GM18520 (cell line): Measurements from ENCODE around the gene DGKD.

Source experiments
- ATAC-seq: cut with Tn5 transposase; IDR thresholded peaks from one replicate; pipeline ENCODE4 v1.9.1; 2021; ENCODE audit not compliant: unreplicated experiment

DGKD gene

DNA sequence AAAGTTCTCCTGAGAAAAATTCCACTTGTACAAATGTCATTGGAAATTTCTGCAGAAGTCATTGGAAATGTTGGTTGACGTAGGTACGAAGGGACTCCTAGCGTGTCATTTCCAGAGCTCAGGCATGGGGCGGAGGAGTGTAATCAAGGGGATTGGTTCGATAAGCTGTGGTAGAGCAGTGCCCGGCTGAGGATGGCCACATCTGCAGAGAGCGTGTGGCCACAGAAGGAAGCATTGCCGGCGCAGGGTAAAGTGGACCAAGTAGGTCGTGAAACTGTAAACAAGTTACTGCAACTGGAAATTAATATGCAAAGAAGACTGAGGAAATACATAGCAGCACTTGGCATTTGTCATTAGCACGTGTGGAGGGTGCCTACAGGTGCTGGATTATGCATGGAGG, 101.8 kb downstream of the DGKD start:
- no peak for ATAC-seq

DNA sequence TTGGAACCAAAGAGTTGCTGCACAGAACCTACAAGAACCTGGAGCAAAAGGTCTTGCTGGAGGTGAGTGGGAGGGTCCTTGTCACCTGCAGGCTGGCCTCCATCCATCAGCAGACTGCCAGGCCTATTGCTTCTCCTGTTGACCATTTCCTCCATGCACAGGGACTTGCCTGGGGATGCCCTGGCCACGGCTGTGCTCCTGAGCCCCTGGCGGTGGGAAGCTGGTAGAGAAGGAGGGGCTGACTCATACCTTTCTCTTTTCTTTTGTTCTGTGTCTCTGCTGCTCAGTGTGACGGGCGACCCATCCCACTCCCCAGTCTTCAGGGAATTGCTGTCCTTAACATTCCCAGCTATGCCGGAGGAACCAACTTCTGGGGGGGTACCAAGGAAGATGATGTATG, 102.6 kb downstream of the DGKD start:
- no peak for ATAC-seq

DNA sequence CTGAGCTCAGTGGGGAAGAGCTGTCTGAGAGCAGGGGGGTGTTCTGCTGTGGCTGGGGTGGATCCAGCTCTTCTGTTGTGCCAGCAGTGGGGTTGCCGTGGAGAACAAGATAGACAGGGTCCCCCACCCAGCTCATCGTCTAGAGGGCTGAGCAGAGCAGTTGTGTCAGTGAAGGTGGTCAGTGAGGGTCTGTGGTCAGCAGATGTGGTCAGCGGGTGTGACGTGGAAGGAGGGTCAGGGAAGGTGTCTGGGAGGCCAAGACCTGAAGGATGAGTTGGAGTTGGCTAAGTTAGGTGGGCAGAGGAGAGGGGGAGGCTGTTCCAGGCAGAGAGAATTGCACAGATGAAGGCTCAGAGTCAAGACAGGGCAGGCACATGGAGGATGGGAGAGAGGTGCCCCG, 103.1 kb downstream of the DGKD start:
- no peak for ATAC-seq

DNA sequence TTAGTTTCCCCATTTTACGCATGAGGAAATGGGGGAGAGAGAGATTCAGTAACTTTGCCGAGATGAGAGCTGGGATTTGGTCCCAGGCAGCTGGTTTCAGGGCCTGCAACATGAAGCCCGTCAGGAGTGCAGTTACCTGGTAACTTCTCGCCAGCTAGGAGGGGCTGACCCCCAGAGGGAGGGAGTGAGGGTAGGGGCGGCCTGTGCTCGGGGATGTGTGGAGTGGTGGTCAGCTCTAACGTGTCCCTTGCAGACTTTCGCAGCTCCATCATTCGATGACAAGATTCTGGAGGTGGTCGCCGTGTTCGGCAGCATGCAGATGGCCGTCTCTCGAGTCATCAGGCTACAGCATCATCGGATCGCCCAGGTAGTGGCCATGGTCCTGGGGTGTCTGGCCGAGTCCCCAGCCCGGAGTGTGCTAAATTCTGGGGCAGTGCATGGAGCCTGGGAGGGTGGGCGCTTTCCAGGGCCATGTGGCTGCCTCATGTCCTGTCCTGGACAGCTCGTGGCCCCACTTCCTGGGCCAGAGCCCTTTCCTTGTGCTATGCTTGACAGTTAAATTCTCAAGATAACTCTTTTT, 103.8 kb downstream of the DGKD start:
- no peak for ATAC-seq

DNA sequence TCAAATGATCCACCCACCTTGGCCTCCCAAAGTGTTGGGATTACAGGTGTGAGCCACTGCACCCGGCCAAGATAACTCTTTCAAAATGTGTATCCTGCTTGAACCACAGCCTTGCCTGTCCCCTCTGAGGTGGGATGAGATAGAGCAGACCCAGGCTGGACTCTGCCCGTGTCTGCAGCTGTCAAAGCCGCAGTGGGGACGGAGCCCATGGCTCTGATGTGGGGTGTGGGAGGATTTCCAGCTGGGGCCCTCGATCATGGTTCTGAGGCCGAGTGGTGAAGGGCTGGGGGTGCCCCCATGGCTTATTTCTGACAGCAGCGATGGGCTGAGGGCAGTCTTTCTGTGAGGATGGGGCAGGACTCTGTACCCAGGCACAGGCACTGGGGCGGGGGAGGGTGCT, 104.5 kb downstream of the DGKD start:
- no peak for ATAC-seq

DNA sequence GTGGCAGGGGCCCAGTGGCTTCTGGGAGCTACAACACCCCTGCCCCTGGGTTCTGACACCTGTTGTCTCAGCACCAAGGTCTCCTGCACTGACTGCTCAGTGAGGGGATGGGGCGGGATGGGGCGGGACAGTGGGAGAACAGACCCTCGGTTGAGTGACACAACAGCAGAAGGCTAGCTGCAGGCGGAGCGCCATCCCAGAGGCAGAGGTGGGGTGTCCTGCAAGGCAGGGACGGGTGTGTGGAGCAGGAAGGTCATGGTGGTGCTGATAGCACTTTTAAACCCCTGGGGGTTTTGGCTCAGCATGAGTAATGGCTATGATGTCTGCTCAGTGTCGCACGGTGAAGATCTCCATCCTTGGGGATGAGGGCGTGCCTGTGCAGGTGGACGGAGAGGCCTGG, 105.1 kb downstream of the DGKD start:
- ATAC-seq: no peak

DNA sequence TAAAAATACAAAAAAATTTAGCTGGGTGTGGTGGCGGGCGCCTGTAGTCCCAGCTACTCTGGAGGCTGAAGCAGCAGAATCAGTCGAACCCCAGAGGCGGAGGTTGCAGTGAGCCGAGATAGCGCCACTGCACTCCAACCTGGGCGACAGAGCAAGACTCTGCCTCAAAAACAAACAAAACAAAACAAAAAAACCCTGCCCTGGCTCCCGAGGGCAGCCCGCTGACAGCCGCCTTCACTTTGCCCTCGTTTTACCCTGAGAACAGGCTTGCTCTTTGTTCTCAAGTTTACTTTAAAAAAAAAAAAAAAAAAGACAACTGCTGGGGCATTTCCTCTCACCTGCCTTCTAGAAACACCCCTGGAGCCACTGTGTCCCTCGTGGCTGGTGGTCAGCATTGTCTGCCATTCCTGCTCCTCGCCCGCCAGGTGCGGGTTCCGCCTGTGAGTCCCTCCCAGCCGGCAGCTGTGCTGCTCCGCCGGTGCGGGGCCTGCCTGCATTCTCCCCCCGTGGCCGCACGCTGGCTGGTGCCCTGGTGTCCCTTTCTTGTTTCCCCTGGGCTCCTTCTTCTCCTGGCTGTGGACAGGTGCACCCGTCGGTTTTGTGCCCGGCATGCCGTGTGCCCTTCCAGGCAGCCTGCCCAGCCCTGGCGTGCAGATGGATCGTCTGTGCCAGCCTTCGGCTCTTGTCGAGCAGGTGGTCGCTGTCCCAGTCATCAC, 106.6 kb downstream of the DGKD start:
- ATAC-seq: no peak

DNA sequence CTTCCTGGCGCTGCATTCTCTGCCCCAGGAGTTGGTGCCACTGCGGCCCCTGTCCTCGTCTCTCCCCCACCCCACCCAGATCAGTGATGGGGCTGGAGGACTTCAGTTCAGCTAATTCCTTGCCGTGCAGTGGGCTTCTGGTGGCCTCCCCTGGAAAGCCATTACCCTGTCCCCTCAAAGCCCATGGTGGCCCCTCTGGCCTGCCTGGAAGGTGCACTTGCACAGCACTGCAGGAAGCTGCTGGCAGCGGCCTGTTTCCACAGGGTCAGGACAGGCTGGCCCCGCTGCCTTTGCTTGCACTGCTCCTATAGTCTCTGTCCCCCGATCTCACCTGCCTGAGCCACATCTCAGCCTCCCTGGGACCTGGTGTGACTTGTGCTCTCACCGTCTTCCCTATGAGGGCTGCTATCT, 107.2 kb downstream of the DGKD start:
- ATAC-seq: no peak

DNA sequence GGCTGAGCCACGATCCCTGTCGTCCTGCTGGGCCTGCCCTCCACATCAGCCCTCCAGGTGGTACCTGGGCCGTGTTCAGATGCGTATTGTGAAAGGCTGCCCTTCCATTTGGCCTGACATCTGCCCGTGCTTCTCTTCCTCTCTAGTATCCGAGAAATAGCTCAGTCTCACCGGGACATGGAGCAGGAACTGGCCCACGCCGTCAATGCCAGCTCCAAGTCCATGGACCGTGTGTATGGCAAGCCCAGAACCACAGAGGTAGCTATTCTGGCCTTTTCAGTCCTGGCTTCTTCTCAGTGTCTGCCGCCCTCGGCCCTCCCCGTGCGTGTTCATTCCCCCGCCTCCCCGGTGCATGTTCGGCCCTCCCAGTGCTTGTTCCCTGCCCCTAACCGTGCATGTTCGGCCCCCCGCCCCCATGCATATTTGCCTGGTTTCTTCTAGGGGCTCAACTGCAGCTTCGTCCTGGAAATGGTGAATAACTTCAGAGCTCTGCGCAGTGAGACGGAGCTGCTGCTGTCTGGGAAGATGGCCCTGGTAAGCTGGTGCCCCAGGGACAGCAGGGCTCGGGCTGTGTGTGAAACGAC, 108.0 kb downstream of the DGKD start:
- no peak for ATAC-seq

DNA sequence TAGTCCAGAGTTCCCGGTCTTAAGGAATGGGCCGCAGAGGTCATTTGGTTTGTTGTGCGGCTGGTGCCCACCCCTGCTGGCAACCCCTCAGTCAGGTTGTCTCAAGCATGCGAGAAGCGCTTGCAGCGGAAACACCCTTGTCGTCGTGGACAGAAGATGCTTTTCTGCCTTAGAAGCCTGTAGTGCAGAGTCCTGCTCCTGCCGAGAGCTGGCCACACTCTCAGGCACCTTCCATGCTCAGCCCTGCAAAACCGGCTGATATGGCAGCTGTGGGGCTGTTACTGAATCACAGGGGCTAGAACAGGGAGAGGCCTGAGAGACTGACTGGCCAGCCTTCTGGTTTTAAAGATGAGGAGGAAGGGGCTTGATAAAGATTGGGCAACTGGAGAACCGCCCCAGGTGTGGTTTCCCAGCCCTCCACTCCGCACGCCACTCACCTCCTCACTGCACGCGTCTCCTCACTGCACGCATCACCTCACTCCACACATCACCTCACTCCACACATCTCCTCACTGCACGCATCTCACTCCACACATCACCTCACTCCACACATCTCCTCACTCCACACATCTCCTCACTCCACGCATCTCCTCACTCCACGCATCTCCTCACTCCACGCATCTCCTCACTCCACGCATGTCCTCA, 108.7 kb downstream of the DGKD start:
- ATAC-seq: no peak

DNA sequence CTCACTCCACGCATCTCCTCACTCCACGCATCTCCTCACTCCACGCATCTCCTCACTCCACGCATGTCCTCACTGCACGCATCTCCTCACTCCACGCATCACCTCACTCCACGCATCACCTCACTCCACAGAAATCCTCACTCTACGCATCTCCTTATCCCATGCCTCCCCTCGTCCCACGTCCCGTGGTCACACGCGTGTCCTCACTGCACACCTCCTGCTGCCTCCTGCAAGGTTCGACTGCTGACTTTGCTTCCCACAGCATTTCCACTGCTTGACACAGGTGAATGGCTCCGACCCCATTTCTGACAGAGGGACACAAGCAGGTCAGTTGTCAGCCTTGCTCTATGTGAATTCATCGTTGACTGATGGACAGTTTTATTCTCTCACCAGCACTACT, 109.3 kb downstream of the DGKD start:
- no peak for ATAC-seq

DNA sequence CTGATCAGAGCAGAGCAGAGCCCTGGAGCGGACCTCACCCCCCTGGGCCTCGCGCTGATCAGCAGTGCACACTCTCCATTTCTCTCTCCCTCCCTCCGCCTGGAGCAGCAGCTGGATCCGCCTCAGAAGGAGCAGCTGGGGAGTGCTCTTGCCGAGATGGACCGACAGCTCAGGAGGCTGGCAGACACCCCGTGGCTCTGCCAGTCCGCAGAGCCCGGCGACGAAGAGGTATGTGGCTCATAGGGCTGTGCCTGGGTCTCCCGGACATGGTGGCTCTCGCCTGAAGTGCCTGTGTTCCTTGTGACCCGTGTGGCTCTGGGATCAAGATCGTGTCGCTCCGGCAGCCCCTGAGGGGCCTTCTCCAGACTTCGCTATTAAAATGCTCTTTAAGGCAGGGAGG, 109.8 kb downstream of the DGKD start:
- no peak for ATAC-seq

DNA sequence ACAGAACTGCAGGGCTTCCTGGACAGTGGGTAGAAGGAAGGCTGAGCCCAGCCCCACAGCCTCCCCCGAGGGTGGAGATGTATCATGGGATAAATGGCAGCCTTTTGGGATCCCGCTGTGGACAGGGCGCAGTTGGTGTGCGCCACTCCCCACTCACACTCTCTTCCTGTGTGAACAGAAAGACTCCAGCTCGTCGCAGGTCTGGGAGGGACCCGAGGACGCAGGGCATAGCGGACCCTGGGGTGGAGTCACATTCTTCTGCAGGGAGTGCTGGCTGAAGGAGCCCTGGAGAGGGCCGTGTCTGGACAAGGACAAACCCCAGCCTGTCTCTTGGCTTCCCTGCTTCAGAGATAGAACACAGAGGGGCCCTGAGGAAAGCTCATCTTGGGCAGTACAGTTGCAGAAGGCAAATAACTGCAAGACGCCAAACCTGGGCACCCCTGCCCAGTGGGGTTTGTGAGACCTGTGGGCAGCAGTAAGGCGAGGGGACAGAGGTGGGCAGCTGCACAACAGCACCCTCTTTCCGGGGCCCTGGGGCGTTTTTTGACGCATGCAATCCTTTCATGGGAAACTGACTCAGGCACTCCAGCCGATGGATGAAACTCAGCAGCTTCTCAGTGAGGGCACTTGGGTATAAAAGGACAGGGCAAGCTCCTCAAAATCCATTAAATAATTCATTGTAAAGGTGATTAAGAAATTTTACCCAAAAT, 110.4 kb downstream of the DGKD start:
- no peak for ATAC-seq

DNA sequence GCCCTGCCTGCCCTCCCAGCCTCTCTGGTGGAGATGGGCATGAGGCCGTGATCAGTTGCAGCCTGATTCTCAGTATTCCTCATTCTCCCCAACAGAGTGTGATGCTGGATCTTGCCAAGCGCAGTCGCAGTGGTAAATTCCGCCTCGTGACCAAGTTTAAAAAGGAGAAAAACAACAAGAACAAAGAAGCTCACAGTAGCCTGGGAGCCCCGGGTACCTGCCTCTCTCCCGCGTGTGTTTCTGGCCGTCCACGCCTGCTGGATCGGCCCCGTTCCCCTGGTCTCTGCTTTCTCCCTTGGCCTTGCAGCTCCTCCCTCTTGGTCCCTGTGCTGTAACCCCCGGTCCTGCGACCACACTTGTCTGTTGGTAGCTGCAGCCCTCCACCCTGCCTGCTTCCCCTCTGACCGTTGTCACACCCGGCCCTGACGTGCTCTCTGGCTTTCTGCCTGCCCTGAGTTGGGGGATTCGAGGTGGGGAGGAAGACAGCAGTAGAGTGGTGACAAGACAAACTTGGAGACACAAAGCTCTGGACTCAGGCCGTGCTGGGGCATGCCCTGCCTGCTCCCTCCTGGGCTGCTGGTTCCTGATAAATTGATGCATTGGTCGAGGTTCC, 112.8 kb downstream of the DGKD start:
- ATAC-seq: no peak

DNA sequence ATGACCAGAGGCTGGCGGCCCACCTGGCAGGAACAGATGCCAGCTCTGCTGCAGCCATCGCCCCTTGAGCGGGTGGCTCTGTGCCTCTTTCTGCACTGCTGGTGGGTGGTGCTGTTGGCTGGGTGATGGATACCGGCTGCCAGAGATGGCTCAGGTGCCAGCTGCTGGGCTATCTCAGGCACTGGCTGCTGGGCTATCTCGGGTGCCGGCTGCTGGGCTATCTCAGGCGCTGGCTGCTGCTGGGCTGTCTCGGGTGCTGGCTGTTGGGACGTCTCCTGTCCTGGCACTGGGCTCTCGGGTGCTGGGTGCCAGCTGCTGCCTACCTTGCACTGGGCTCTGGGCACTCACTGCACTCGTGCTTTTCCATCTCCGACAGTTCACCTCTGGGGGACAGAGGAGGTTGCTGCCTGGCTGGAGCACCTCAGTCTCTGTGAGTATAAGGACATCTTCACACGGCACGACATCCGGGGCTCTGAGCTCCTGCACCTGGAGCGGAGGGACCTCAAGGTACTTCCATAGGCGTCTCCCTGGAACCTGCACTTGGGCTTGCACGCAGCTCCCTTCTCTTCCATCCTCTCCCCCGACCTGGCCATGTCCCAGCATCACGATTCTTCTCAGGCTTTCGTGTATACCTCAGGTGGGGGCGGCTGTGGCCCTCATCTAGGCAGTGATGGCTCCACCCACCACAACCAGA, 113.9 kb downstream of the DGKD start:
- no peak for ATAC-seq

DNA sequence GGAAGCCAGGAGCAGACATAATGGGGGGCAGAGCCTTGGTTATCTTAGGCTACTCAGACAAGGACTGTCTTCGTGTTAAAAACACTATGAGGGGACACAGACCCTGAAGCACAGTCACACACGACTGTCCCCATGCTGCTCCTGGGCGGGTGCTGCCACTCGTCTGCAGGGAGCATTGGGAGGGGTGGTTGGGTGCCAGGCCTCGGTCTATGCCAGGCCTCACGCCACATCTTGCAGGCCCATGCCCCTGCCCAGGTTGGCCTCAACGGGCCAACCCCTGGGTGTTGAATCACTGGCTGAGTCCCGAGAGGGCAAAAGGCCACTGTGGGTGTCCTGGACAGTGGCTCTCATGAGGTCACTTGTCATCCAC, 114.4 kb downstream of the DGKD start:
- ATAC-seq: no peak

DNA sequence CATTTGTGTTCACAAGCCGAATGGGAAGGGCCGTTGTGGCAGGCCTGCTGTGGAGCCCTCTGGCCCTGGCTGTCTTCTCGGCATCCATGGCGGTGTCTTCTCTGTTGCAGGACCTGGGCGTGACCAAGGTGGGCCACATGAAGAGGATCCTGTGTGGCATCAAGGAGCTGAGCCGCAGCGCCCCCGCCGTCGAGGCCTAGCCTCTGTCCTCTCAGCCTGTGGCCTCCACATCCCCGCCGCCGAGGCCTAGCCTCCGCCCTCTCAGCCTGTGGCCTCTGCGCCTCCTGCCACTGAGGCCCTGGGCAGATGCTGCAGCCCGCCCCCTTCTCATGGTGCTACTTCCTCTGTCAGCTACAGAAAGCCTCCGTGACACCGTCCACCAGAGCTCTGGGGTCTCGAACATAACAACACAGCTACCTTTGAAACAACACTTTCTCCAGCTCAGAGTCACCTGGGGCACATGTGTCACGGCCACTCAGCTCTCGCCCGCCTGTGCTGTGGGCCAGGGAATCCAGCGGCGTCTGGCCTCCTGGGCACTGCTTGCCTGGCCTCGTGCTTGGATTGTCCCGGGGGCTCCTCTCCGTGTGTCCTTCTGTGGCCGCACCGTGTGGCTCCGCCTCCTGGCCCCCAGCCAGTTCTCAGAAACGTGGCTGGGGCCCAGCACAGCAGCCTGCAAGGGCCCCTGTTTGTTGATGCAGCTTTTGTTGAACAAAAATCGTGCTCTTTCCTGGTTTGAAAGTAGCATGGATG, 115.1 kb downstream of the DGKD start:
- no peak for ATAC-seq

DNA sequence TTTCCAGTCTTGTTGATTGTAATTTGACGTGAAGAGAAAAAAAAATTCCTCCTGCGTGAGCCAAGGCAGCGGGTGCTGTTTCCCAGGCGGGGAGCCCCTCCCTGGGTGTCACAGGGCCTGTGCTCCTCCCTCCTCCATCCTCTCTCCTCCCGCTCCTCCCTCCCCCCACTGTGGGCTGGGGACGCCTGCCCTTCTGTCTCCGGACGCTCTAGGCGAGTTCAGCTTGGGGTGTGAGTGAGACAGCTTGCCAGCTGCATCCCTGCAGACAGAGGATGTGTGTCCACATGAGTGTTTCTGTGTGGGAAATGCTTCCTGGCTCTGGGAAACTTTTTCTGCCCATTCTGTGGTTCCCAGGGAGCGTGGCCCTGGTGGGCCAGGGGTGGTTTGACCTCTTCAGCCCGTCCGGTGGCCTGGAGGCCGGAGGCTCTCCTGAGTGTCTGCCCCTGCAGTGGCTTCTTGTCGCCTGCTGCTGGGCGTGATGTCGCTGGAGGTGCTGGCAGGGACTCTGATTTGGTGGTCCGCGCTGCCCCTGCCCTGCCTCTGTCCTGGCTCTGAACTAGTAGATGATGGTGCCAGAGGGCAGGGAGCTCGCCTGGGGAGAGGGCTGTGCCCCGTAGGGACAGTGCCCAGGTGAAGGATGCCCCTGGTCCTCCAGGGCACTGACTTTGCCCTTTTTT, 115.9 kb downstream of the DGKD start:
- ATAC-seq: no peak

DNA sequence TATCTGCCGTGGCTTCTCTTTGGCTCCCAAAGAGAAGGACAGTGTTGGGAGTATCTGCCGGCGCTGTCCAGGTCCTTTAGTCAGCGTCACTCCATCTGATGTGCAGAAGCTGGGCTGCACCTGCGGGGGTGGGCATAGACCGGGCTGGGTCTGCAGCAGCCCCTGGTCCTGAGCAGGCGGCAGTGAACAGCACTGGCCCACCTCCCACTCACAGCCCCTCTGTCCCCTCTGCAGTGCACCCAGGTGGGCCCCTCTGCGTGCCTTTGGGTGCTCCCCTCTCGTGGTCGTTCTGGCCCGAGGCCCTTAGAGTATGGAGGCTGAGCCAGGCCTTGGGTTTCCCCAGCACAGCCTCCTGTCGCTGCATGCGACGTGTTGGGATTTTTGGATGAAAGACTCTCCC, 116.5 kb downstream of the DGKD start:
- no peak for ATAC-seq
